Stimulated activated CD8-positive, alpha-beta memory T cell treated with anti-CD3 and anti-CD28 coated beads, Interleukin-4, amount 100 ng/mL, for 4 hours (primary cell): Measurements from ENCODE around the gene PTPRG.

Source experiments
- DNase-seq, 2 donors: peaks; one replicate each; pipeline ENCODE4 v3.0.0-alpha.2; 2020; ENCODE audit warnings: low read depth in 2 of 2, low spot score in 1 of 2

PTPRG gene

GRCh38 chr3:62169906-62170660, 608.7 kb downstream of the PTPRG start:
- no peak for DNase-seq

DNA sequence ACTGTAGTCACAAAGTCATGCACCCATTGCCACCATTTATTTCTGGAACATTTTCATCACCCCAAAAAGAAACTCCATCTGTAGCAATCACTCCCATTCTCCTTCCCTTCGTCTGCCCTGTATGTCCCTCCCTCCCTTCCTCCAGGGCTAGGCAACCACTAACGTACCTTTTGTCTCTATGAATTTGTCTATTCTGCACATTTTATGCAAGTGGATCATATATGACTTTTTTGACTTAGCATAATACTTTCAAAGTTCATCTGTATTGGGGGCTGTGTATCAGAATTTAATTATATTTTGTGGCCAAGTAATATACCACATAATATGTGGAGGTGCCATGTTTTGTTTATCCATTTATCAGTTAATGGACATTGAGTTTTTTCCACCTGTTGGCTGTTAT, 610.4 kb downstream of the PTPRG start:
- DNase-seq, result no peak

GRCh38 chr3:62172199-62172598, 610.8 kb downstream of the PTPRG start:
- DNase-seq, result no peak

DNA sequence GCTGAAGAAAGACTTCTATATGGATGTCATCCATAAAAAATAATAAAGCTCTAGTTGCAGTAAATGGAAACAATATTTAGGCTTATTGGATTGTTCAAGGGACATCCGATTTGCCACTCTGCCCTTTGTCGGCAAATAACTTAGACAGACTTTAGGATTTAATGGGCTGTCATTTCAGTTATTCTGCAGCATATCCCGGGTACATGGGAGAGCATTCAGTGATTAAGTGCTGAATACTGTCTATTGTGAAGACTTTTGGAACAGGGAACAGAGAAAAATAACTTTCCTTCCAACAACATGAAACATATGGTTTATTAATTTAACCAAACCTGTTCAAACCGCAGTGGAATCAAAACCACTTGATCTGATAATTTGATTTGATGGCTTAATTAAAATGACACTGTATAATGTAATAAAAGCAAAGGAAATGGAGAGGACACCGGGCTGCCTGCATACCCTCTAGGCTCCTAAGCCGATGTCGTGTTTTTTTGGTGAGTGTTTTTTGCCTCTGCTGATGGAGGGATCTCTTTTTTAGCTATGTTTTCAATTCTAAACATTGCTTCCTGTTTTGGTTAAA, 612.7 kb downstream of the PTPRG start:
- DNase-seq, result no peak

GRCh38 chr3:62175161-62175560, 613.8 kb downstream of the PTPRG start:
- no peak for DNase-seq

DNA sequence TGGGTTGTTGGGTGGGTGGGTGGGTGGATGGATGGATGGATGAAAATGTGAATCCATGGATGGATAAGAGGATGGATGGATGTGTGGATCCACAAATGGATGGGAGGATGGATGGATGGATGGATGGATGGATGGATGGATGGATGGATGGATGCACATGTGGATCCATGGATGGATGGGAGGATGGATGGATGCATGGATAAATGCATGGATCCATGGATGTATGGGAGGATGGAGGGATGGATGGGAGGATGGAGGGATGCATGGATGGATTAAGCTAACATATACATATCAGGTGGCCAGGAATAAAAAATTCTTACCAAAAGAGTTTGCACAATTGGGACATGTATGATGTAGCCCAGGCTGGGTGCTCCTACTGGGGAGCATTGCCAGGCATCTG, 616.7 kb downstream of the PTPRG start:
- no peak for DNase-seq

GRCh38 chr3:62178739-62179600, 617.6 kb downstream of the PTPRG start:
- DNase-seq, result no peak

GRCh38 chr3:62180514-62180913, 619.1 kb downstream of the PTPRG start:
- no peak for DNase-seq

DNA sequence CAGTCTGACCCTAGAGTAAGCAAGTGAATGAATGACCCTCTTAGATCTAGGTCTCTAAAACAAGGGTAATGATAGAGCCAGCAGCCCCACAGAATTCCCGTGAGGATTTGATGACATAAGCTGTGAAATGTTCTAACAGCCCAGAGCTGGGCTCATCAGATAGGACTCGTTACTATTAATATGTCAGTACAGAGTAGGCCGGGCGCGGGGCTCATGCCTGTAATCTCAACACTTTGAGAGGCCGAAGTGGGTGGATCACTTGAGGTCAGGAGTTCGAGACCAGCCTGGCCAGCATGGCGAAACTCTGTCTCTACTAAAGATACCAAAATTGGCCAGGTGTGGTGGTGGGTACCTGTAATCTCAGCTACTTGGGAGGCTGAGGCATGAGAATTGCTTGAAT, 621.7 kb downstream of the PTPRG start:
- no peak for DNase-seq

DNA sequence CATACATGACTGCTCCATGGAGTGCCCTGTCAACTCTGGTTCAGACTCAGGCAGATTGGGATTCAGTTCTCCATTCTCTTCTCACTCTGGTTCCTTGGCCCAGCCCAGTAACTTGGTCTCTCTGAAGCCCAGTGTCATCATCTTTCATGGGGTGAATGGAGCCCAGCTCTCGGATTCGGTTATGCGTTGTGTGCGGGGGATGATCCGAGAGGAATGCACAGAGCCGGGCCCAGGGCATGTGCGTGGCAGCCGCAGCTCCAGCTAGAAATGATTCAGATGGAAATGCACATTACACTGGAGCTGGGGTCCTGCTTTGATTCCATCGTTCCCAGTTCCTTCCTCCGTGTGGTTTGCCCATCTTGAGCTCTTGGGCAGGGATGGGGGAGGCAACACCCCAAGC, 622.6 kb downstream of the PTPRG start:
- no peak for DNase-seq

GRCh38 chr3:62184559-62184958, 623.2 kb downstream of the PTPRG start:
- DNase-seq, result no peak

GRCh38 chr3:62187022-62187431, 625.7 kb downstream of the PTPRG start:
- DNase-seq, result no peak

DNA sequence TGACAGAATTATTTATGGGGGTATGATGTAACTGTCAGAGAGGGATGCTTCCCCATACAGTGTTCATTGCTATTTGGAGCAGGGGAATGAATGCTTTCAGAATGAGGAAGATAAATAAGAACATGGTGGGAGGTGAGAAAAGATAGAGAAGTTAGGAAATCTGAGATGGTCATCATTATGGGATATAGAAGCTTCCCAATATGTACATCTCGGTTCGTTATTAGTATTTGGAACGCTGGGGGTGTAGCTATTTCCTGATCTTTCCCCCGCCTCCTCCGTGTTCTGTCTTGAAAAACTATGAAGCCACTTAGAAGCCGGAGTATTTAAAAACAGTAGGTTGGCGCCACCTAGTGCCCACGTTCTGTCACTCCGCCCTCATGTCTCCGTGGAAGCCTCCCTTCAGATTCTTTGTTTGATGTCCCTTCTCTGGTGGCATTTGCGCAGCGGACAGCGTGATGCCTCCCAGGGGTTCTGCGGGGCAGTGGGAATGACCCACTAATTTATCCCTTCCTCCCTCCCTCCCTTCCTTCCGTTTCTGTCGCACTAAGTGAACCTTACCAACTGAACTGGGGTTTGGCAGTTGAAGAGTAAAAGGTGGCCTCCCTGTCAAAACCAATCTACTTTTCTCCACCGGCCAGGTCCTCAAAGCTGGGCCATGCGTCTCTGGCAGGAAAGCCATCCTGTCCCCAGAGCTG, 627.5 kb downstream of the PTPRG start:
- peak in 1 of 2 donors; percentile 31 for DNase-seq

GRCh38 chr3:62189376-62189698, 628.0 kb downstream of the PTPRG start:
- DNase-seq, result no peak

- DNase-seq, result no peak
These were observed 631.5 kb downstream of the PTPRG start for GRCh38 chr3:62192891-62193290.

- no peak for DNase-seq
These were observed 632.4 kb downstream of the PTPRG start for GRCh38 chr3:62193586-62194345.

GRCh38 chr3:62197350-62198012, 636.1 kb downstream of the PTPRG start:
- no peak for DNase-seq

DNA sequence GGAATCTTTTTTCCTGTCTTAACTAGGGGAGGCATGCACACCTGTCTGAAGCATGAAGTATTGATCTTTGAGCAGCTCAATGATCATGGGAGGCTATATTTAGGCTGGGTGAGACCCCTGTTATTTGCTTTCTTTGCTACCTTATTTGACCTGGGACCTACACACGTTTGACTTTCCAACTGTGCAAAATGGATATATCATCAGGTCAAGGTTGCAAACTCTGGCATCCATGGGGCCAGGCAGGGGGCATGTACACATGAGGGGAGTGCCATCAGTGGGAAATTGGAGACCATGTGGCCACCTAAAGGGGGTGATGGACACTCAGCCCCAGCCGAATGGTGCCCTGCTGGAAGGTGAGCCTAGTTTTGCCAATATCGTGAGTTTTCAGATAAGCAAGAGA, 637.8 kb downstream of the PTPRG start:
- DNase-seq, result no peak

- no peak for DNase-seq
These were observed 640.2 kb downstream of the PTPRG start for GRCh38 chr3:62201438-62202035.

- DNase-seq, result no peak
These were observed 641.8 kb downstream of the PTPRG start for GRCh38 chr3:62203152-62203551.
